NT2/D1 (cell line): ENCODE data around the gene KRTAP1-3.
"Not testable (repeated sequence)": the region's sequence is repeated elsewhere in the genome, so short reads cannot be mapped to it uniquely, and the experiment has no call there.

Experiments
- SUZ12 ChIP-seq: IDR thresholded peaks from 2 replicates; pipeline ENCODE4 v1.6.1; 2011; ENCODE audit not compliant: insufficient read length, insufficient read depth; ENCODE audit errors: extremely low read depth
- YY1 ChIP-seq: IDR thresholded peaks from 2 replicates; pipeline ENCODE4 v1.6.1; 2011; ENCODE audit not compliant: insufficient read length, insufficient read depth
- ZNF274 ChIP-seq: IDR thresholded peaks from 2 replicates; pipeline ENCODE4 v1.6.1; 2011; ENCODE audit warnings: mild to moderate bottlenecking, low read depth, low read length

GRCh38 chr17:41054556-41054955 lies 19.9 kb upstream of the KRTAP1-3 start:
- TF ChIP-seq YY1, SUZ12, ZNF274: not testable (repeated sequence)
